ENCODE measurements around the gene UBB.

Gene UBB

DNA sequence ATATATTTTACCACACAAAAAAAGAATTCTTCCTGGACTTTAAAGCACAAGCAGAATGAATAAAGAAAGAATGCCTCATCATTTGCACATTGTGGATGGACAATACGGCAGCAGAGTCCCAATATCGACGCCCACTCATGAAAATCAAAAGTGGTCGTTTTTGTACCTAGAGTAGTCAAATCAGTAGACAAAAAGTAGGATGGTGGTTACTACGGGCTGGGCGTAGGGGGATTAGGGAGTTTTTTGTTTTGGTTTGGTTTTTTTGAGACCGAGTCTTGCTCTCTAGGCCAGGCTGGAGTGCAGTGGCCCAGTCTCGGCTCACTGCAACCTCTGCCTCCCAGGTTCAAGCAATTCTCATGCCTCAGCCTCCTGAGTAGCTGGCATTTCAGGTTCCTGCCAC lies 19.0 kb upstream of the UBB start:
- no peak for TF ChIP-seq MYC (IDR thresholded peaks at IDR 0.05; ENCODE audit: low read depth, low read length)
- TF ChIP-seq, protein P1, sequence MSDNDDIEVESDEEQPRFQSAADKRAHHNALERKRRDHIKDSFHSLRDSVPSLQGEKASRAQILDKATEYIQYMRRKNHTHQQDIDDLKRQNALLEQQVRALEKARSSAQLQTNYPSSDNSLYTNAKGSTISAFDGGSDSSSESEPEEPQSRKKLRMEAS (IDR thresholded peaks at IDR 0.05; ENCODE audit: low read depth, low read length): no peak
- TF ChIP-seq, protein P2, sequence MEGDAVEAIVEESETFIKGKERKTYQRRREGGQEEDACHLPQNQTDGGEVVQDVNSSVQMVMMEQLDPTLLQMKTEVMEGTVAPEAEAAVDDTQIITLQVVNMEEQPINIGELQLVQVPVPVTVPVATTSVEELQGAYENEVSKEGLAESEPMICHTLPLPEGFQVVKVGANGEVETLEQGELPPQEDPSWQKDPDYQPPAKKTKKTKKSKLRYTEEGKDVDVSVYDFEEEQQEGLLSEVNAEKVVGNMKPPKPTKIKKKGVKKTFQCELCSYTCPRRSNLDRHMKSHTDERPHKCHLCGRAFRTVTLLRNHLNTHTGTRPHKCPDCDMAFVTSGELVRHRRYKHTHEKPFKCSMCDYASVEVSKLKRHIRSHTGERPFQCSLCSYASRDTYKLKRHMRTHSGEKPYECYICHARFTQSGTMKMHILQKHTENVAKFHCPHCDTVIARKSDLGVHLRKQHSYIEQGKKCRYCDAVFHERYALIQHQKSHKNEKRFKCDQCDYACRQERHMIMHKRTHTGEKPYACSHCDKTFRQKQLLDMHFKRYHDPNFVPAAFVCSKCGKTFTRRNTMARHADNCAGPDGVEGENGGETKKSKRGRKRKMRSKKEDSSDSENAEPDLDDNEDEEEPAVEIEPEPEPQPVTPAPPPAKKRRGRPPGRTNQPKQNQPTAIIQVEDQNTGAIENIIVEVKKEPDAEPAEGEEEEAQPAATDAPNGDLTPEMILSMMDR (IDR thresholded peaks at IDR 0.05; ENCODE audit: low read depth, low read length): no peak
- no peak for TF ChIP-seq POLR2A (IDR thresholded peaks at IDR 0.05; ENCODE audit: extremely low read depth, insufficient read length)
- no peak overlapping the region for H3K4me3 ChIP-seq (ENCODE audit: low read depth, low read length)
- no peak for DNase-seq (ENCODE audit: low read depth)

DNA sequence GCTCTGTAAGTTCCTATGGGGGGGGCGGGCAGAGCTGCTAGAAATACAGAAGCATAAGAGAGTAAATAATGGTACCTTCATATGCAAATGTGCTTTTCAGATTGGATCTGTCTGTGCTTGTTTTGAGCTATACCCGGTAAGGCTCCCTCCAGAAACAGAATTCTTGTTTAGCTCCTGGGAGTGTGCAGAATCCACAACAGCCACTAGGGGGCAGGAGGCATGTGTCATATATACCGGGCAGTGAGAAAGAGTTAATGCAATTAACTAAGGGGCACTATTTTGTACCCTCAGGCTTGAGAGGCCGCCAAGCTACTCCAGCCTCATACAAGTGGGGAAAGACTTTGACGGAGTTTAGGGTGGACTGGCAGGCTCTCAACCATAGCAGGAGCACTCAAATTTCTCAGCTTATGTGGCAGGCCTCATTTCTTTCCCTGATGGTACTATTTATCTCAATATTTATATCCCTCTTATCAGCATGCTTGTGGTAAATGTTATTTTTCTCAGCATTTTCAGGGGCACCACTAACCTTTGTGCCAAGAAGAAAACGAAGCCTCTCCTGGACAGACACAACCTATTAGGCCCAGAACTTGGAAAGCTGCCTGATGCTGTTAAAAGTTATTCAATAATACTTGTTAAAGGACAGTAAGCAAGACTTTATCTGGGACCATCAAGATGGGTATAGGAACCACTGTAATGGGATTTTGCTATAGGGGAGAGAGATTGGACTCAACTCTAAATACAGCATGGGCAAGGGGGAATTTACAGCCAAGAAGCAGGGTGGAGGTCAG lies 16.9 kb upstream of the UBB start:
- no peak for TF ChIP-seq POLR2A (IDR thresholded peaks at IDR 0.05; ENCODE audit: extremely low read depth, insufficient read length)
- no peak for TF ChIP-seq MYC (IDR thresholded peaks at IDR 0.05; ENCODE audit: low read depth, low read length)
- TF ChIP-seq, protein P2 (IDR thresholded peaks at IDR 0.05; ENCODE audit: low read depth, low read length): peak; percentile 98
- TF ChIP-seq, protein P1 (IDR thresholded peaks at IDR 0.05; ENCODE audit: low read depth, low read length): peak; percentile 59; the same call in 1 of the 2 replicates
- H3K4me3 ChIP-seq (ENCODE audit: low read depth, low read length): no peak overlapping the region
- peak; percentile 86 for DNase-seq (ENCODE audit: low read depth)

DNA sequence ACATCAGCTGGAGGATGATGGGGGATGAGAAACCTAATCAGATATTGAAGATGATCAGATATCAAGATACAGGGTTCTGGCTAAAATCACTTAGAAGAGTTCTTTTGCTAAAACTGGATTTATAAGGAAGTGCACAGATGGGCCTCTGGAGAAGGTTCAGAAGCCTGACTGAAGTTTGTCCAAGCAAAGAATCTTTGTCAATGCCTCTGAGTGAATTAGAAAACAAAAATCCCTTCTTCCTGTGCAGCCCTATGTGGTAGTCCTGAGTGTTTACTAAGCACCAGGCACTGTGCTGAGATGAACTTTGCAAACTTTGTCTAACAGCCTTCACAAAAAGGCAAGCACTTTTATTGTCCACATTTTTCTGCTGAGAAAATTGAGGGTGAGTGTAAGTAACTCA lies 16.3 kb upstream of the UBB start:
- DNase-seq (ENCODE audit: low read depth): no peak
- H3K4me3 ChIP-seq (ENCODE audit: low read depth, low read length): no peak overlapping the region
- TF ChIP-seq POLR2A (IDR thresholded peaks at IDR 0.05; ENCODE audit: extremely low read depth, insufficient read length): no peak
- TF ChIP-seq, protein P1 (IDR thresholded peaks at IDR 0.05; ENCODE audit: low read depth, low read length): no peak
- TF ChIP-seq MYC (IDR thresholded peaks at IDR 0.05; ENCODE audit: low read depth, low read length): no peak
- TF ChIP-seq, protein P2 (IDR thresholded peaks at IDR 0.05; ENCODE audit: low read depth, low read length): no peak

DNA sequence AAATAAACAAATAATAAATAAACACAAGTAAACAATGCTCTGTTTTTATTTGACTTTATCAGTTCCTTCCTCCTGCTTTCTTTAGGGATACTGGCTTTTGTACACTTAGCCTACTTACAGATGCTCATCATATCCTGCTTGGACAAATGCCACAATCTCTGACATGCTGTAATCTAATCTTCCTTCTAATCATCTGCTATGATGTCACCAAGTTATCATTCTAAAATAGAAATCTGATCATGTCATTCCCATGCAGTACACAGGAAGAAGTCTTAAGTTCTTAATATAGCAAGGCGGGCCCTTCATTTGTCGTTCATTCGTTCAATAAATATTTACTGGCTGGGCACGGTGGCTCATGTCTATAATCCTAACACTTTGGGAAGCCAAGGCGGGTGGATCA lies 9.1 kb upstream of the UBB start:
- no peak overlapping the region for H3K4me3 ChIP-seq (ENCODE audit: low read depth, low read length)
- TF ChIP-seq POLR2A (IDR thresholded peaks at IDR 0.05; ENCODE audit: extremely low read depth, insufficient read length) (no peak), MYC (IDR thresholded peaks at IDR 0.05; ENCODE audit: low read depth, low read length) (no peak)
- TF ChIP-seq, protein P1 (IDR thresholded peaks at IDR 0.05; ENCODE audit: low read depth, low read length): no peak
- TF ChIP-seq, protein P2 (IDR thresholded peaks at IDR 0.05; ENCODE audit: low read depth, low read length): no peak
- no peak for DNase-seq (ENCODE audit: low read depth)

DNA sequence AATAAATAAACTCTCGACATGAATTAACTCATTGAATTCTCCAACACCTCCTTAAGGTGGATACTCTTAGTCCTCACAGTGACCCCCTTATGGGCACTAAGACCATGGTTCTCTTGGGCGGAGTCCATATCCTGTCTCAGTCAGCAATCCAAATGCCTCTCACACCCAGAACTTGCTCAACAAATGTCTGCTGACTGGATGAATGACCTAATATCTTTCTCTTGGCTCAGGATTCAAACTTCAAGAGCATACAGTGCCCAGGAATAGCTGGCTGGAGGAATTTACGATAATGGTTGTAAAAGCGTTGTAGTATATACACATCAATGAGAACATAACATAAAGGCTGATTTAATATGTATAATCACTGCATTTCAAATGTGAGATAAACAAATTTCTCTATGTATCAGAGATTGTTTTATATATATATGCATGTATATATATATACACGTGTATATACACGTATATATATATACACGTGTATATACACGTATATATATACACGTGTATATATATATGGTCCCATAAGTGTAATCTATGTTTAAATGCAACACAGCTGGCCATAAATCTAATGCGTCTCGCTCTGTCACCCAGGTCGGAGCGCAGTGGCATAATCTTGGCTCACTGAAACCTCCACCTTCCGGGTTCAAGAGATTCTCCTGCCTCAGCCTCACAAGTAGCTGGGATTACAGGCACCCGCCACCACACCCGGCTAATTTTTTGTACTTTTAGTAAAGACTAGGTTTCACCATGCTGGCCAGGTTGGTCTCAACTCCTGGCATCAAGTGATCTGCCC lies 6.5 kb upstream of the UBB start:
- no peak for DNase-seq (ENCODE audit: low read depth)
- TF ChIP-seq POLR2A (IDR thresholded peaks at IDR 0.05; ENCODE audit: extremely low read depth, insufficient read length) (no peak), MYC (IDR thresholded peaks at IDR 0.05; ENCODE audit: low read depth, low read length) (no peak)
- TF ChIP-seq, protein P1 (IDR thresholded peaks at IDR 0.05; ENCODE audit: low read depth, low read length): no peak
- TF ChIP-seq, protein P2 (IDR thresholded peaks at IDR 0.05; ENCODE audit: low read depth, low read length): no peak

More for the DNA sequence above, 6.5 kb upstream of the UBB start:
- H3K4me3 ChIP-seq (ENCODE audit: low read depth, low read length): no peak overlapping the region
